ENCODE data around the gene CDV3. TPM values are rescaled to one million over a fixed set of nuclear protein-coding genes. Genes with fewer than 3 reads are reported as not detected.

CDV3 gene
- total and polyA plus RNA-seq, 9 of the 15 experiments (the other 6 are each of a cell fraction or from before 2014, with no cell fraction given) = 72.3 to 273 (median 116) TPM

DNA sequence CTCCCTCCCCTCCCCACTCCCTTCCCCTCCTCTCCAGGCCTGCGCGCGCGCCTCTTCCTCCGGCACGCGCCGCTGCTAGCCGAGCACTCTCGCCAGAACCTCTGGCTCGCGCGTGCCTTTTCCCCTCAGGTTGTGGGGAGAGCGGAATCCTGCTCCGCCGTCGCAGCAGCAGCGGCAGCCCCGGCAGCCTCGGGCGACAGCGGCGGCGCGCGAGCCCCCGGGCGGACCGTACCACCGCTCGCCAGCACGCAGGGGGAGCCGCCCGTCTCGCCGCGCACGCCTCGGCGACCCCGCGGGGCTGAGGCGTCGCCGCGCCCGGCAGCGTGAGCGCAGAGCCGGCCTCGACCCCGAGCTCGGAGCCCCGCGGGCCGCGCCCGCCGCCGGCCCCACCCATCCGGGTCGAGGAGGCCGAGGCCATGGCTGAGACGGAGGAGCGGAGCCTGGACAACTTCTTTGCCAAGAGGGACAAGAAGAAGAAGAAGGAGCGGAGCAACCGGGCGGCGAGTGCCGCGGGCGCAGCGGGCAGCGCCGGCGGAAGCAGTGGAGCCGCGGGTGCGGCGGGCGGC lies at the start of gene CDV3 (continued):
- TF ChIP-seq EP400 (IDR thresholded peaks at IDR 0.05) (0 out of 2 replicates have a peak, but pooled peaks have one; percentile 16), HDAC3 (IDR thresholded peaks at IDR 0.05; ENCODE audit: borderline replicate concordance, partially characterized antibody) (no peak), YY1 (IDR thresholded peaks at IDR 0.05; ENCODE audit: borderline replicate concordance in 1 of 3, control insufficient read depth in 1 of 3, extremely low read depth in 1 of 3, insufficient read depth in 3 of 3, insufficient read length in 1 of 3, insufficient replicate concordance in 2 of 3, low read depth in 1 of 3, low read length in 2 of 3) (no peak), BRF1 (IDR thresholded peaks at IDR 0.05; ENCODE audit: borderline replicate concordance, extremely low read depth, insufficient read length) (no peak), IRF2 (CRISPR knock-in tag; IDR thresholded peaks at IDR 0.05) (no peak), CHD1 (IDR thresholded peaks at IDR 0.05; ENCODE audit: low read length) (no peak), NFIC (IDR thresholded peaks at IDR 0.05) (no peak), MAFG (tag; conservative IDR thresholded peaks at IDR 0.05) (no peak), HMGN3 (IDR thresholded peaks at IDR 0.05; ENCODE audit: borderline replicate concordance, extremely low read depth, insufficient read length, low read depth, low read length) (no peak), MAZ (CRISPR knock-in tag; conservative IDR thresholded peaks at IDR 0.05 in 1 of 2, IDR thresholded peaks at IDR 0.05 in 1 of 2) (peak; percentile 73 to 80; a peak in 3 of 4 replicates), CXXC5 (CRISPR knock-in tag; IDR thresholded peaks at IDR 0.05) (peak; percentile 49), ZFX (CRISPR knock-in tag; IDR thresholded peaks at IDR 0.05) (peak; percentile 30; the same call in 1 of the 2 replicates), ESRRB (CRISPR knock-in tag; IDR thresholded peaks at IDR 0.05; ENCODE audit: borderline replicate concordance) (no peak), SAFB (IDR thresholded peaks at IDR 0.05; ENCODE audit: borderline replicate concordance, low read depth, low read length) (peak; percentile 71; the same call in 1 of the 2 replicates), EWSR1 (IDR thresholded peaks at IDR 0.05; ENCODE audit: borderline replicate concordance, low read depth, partially characterized antibody) (no peak)
- TF ChIP-seq, protein P1, sequence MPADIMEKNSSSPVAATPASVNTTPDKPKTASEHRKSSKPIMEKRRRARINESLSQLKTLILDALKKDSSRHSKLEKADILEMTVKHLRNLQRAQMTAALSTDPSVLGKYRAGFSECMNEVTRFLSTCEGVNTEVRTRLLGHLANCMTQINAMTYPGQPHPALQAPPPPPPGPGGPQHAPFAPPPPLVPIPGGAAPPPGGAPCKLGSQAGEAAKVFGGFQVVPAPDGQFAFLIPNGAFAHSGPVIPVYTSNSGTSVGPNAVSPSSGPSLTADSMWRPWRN (IDR thresholded peaks at IDR 0.05; ENCODE audit: low read depth) = 0 out of 2 replicates have a peak, but pooled peaks have one; percentile 41
- TF ChIP-seq, protein P2, sequence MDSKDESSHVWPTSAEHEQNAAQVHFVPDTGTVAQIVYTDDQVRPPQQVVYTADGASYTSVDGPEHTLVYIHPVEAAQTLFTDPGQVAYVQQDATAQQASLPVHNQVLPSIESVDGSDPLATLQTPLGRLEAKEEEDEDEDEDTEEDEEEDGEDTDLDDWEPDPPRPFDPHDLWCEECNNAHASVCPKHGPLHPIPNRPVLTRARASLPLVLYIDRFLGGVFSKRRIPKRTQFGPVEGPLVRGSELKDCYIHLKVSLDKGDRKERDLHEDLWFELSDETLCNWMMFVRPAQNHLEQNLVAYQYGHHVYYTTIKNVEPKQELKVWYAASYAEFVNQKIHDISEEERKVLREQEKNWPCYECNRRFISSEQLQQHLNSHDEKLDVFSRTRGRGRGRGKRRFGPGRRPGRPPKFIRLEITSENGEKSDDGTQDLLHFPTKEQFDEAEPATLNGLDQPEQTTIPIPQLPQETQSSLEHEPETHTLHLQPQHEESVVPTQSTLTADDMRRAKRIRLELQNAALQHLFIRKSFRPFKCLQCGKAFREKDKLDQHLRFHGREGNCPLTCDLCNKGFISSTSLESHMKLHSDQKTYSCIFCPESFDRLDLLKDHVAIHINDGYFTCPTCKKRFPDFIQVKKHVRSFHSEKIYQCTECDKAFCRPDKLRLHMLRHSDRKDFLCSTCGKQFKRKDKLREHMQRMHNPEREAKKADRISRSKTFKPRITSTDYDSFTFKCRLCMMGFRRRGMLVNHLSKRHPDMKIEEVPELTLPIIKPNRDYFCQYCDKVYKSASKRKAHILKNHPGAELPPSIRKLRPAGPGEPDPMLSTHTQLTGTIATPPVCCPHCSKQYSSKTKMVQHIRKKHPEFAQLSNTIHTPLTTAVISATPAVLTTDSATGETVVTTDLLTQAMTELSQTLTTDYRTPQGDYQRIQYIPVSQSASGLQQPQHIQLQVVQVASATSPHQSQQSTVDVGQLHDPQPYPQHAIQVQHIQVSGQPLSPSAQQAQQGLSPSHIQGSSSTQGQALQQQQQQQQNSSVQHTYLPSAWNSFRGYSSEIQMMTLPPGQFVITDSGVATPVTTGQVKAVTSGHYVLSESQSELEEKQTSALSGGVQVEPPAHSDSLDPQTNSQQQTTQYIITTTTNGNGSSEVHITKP (IDR thresholded peaks at IDR 0.05; ENCODE audit: partially characterized antibody) = peak; percentile 94
- TF ChIP-seq, protein P3, sequence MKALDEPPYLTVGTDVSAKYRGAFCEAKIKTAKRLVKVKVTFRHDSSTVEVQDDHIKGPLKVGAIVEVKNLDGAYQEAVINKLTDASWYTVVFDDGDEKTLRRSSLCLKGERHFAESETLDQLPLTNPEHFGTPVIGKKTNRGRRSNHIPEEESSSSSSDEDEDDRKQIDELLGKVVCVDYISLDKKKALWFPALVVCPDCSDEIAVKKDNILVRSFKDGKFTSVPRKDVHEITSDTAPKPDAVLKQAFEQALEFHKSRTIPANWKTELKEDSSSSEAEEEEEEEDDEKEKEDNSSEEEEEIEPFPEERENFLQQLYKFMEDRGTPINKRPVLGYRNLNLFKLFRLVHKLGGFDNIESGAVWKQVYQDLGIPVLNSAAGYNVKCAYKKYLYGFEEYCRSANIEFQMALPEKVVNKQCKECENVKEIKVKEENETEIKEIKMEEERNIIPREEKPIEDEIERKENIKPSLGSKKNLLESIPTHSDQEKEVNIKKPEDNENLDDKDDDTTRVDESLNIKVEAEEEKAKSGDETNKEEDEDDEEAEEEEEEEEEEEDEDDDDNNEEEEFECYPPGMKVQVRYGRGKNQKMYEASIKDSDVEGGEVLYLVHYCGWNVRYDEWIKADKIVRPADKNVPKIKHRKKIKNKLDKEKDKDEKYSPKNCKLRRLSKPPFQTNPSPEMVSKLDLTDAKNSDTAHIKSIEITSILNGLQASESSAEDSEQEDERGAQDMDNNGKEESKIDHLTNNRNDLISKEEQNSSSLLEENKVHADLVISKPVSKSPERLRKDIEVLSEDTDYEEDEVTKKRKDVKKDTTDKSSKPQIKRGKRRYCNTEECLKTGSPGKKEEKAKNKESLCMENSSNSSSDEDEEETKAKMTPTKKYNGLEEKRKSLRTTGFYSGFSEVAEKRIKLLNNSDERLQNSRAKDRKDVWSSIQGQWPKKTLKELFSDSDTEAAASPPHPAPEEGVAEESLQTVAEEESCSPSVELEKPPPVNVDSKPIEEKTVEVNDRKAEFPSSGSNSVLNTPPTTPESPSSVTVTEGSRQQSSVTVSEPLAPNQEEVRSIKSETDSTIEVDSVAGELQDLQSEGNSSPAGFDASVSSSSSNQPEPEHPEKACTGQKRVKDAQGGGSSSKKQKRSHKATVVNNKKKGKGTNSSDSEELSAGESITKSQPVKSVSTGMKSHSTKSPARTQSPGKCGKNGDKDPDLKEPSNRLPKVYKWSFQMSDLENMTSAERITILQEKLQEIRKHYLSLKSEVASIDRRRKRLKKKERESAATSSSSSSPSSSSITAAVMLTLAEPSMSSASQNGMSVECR (CRISPR knock-in tag; IDR thresholded peaks at IDR 0.05) = peak; percentile 33; the same call in 1 of the 2 replicates
